GM21447 (cell line): ENCODE results near the gene PPFIA1.

ENCODE experiments used
- ATAC-seq: cut with Tn5 transposase; IDR thresholded peaks from one replicate; pipeline ENCODE4 v1.9.1; 2021; ENCODE audit not compliant: unreplicated experiment

Gene PPFIA1

GRCh38 chr11:70429724-70430521 is 159.4 kb downstream of the PPFIA1 start:
- no peak for ATAC-seq

GRCh38 chr11:70430671-70431574 is 160.4 kb downstream of the PPFIA1 start:
- ATAC-seq, result no peak

- ATAC-seq, result no peak
Observed at GRCh38 chr11:70431611-70432010, 161.1 kb downstream of the PPFIA1 start.

- no peak for ATAC-seq
Observed at GRCh38 chr11:70432065-70432464, 161.6 kb downstream of the PPFIA1 start.

- no peak for ATAC-seq
Observed at GRCh38 chr11:70432580-70432979, 162.1 kb downstream of the PPFIA1 start.

- no peak for ATAC-seq
Observed at GRCh38 chr11:70433038-70433437, 162.5 kb downstream of the PPFIA1 start.

GRCh38 chr11:70433526-70433925 is 163.0 kb downstream of the PPFIA1 start:
- ATAC-seq, result no peak
